ENCODE measurements around the gene EPB41.

EPB41 gene

GRCh38 chr1:28891256-28891655, 23.1 kb upstream of the EPB41 start:
- no peak for DNase-seq

- DNase-seq: no peak
These were observed 20.8 kb upstream of the EPB41 start for GRCh38 chr1:28893403-28894102.

- DNase-seq: no peak
These were observed 19.6 kb upstream of the EPB41 start for GRCh38 chr1:28894785-28895184.

DNA sequence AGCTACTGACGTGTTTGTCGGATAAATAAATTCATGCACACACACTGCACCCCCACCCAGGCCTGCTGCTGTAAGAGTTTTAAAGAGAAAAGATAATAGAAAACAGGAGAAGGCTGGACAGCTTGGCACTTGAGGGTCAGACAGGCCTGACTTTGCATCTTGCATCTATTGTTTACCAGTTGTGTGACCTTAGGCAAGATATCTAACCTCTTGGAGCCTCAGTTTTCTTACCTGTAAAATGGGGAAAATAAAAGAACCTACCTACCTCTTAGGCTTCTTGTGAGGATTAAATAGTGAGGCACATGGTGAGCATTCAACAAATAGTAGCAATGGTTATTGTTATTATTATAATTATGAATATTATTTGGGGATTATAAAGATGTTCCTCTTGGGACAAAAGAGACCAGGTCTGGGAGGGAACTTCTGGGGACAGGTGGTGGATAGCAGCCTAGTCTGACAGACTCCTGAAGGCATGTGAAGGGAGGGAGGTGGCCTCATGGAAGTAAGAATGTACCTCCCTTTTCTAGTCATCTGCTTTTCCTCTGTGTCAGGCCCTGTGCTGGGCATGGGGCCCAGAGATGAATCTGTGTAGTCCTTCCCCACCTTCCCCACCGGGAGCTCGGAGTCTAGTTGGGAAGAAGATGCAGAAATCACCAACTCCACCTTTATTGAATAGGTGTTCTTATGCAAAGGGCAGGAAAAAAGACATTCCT, 18.3 kb upstream of the EPB41 start:
- DNase-seq: no peak

- DNase-seq: no peak
These were observed 17.8 kb upstream of the EPB41 start for GRCh38 chr1:28896609-28896986.

GRCh38 chr1:28897789-28898188, 16.6 kb upstream of the EPB41 start:
- no peak for DNase-seq

DNA sequence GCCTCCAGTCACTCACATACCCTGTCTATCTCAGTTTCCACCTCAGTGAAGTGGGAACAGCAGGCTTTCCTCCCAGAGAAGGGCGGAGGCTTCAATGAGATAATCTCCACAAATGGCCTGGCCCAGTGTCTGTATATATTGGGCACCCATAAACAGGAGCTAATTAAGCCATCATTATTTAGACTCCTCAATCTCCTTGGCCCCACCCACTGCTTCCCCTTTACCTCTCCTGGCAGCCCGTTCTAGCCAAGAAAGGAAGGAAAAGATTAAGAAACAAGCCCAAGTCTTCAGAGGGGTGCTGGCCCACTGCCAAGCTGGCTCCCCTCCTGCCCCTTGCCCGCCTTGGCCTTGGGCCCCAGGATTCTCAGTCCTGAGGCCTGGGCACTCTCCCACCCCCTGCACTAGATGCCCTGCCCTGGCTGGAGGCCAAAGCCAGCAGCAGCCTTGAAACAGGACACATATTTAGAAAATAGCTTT, 15.9 kb upstream of the EPB41 start:
- no peak for DNase-seq

- DNase-seq: no peak
These were observed 15.1 kb upstream of the EPB41 start for GRCh38 chr1:28899267-28899666.

GRCh38 chr1:28900562-28900961, 13.8 kb upstream of the EPB41 start:
- no peak for DNase-seq

DNA sequence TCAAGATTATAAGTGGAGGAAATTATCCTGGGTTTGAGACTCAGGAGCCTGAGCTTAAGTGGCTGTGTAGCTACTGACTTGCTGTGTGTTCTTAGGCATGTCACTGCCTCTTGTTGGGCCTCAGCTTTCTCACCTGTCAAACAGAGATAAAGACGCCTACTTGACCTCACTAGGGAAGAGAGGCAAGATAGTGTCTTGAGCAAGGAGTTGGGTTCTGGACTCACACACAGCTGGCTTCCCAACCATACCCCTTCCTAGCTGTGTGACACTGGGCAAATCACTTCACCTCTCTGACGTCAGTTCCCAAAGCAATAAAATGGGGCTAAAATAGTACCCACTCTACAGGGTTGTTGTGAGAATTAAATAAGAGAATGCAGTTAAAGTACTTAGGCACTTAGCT, 11.6 kb upstream of the EPB41 start:
- no peak for DNase-seq

- DNase-seq: no peak
These were observed 8.3 kb upstream of the EPB41 start for GRCh38 chr1:28905921-28906666.

DNA sequence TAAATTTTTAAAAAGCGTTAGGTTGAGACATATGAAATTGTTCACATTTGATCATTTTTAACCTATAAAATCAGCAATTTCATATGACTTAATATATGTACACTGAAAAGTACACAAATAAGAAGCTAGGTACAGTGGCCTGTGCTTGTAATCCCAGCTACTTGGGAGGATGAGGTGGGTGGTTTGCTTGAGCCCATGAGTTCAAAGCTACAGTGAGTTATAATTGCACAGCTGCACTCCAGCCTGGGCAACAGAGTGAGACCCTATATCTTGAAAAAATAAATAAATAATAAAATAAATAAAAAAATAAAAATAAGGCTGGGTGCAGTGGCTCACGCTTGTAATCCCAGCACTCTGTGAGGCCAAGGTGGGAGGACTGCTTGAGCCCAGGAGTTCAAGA, 5.2 kb upstream of the EPB41 start:
- DNase-seq: no peak

DNA sequence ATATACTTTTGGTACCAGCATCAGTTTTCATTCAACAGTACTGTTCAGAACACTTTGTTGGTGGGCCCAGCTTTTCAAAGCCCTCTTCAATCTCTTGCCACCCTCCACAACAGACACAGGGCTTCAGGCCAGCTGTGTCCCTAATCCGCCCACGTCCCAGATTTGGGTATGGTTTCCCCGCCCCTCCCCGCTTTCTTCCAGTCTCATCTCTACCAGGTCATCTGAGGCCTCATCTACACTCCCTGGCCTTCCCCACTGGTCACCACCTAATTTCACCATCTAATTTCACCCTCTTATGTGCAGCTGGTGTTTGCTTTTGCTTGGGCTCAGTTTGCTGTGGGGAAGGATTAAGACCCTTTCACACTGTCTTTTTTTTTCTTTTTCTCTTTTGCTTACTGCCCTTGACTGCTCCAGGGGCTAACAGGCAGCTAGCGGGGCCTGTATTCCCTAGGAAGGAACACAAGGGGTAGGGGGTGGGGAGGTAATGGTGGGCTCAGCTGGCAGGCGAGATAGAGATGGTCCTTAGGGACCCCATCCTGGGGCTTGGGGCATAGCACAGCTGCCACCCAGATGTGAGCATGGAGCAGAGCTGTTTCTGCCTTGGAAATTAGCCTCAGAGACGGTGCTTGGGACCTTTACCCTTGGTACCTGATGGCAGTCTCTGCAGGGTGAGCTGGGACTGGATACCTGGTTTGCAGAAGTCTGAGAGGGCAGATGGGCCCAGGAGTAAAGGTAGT, 3.8 kb upstream of the EPB41 start:
- no peak for DNase-seq

DNA sequence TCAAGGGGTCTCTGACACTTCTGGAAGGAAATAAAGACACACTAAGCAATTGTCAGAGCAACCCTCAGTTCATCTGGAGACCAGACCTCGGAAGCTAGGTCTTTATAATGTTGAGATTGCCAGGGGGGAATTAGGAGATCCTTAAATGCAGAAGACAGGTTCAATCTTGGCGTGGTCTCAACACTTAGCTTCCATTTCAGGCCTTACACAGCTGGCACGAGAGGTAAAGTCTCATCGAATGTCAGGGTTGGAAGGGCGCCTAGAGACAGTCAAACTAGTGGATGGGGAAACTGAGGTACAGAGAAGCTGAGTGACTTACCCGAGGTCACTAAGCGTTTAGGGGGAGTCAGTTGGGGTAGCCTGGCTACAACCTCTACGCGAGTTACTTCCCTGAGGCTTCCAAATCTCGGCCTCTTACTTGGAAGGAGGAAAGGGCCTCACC, 562 bp upstream of the EPB41 start:
- DNase-seq: no peak

DNA sequence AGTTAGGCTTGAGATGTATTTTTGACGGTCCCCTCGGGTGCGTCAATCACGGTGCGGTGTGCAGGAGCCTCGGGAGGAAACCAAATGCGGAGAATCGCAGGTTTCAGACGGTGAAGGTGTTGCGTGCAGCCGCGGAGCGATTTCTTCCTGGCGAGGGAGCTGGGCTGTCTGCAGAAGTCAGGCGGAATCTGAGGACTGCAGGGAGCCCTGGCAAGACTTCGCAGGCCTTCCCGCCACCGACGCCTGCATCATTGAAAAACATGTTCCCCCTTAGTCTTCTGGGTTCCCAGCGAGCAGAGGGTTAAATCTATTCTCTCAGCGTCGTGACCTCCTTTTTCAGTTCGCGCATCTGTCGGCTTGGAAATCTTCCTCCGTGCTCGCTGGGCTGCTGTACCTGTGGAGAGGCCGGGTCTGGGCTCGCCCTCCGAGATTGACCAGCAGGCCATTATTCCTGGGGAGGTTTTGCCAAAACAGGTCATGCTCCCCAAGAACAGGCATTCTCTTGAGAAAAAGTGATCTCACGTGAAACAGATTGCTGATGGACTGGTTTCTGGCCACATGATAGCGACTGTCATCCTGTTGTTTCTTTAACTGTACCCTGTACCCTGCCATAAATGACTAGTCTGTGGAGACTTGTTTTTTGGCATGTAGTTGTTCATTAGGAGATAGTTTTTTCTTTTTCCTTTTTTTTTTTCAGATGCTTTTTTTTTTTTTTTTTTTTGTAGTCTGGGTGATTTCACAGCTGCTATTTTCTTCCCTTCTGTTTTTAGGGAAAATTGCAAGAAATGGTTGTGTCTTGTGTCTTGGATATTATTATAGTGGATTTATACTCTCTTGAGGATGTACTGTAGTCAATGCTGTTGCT, 894 bp downstream of the EPB41 start:
- DNase-seq: no peak

DNA sequence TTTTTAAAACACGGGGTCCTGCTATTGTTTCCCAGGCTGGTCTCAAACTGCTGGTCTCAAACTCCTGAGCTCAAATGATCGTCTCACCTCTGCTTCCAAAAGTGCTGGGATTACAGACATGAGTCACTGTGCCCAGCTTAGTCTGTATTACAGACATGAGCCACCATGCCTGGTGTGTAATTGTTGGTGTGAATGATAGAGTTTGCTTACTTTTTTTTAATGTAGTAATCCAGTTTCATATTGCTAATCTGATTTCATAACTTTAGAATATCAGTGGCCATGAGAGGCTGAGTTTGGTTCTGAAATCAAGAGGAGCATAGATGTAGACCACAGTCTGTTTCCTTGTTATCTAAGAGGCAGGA, 3.4 kb downstream of the EPB41 start:
- no peak for DNase-seq

DNA sequence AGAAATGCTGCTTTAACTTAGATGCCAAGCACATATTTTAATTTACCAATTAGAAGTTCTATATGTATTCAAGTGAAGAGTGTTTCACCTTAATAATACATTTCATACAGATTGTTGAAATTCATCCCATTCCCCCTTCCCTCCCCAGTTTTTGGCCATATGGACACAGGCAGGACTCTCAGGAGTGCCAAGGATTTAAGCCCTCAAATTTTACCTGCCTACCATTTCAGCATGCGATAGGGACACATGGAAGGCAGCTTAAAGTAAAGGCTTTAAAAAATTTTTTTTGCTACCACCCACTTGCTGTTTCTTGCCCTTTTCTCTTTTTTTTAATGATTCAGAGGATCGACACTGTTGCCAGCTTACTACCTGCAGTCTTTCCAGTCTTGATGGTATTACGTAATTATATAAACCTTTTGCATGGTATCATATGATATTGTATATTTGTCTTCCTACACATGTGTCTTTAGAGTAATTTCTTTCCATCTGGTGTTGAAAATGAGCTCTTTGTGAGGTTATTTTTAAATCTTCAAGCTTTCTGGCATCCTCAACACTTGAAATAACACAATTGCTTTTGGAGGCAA, 7.0 kb downstream of the EPB41 start:
- no peak for DNase-seq

DNA sequence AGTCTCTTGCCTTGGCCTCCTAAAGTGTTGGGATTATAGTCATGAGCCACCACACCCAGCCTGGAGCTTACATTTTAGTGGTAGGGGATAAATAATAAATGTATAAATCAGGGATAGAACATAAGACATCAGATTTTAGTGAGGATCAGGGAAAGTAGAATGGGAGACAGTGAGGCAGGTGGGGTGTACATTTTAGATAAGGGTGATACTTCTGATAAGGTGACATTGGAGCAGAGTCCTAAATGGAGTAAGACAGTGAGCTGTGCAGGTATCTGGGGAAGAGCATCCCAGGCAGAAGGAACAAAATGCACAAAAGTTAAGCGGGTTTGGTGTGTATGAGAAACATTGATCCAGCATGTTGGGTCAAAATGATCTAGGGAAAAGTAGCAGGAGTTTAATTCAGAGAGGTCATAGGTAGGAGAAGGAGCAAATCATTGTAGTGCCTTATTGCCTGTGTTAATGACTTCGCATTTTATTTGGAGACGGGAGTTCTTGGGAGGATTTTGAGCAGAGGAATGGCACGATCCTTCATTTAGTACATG, 11.1 kb downstream of the EPB41 start:
- DNase-seq: no peak

GRCh38 chr1:28926629-28927265, 12.4 kb downstream of the EPB41 start:
- DNase-seq: peak; percentile 71

DNA sequence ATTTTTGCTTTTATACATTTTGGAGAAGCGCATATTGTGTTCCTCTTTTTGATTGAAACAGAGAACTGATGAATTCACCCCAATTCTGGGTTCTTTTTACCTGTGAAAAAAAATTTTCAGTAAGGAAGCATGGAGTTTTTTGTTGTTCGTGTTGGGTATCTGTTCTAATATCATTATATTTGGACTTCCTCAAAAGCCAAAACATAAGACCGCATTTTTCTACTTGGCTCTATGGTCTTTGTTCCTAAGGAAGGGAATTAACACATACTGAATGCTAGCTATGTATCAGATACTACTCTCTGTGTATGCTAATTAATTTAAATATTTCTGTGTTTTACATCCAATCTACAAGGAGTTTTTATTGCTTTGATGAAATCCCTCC, 12.9 kb downstream of the EPB41 start:
- DNase-seq: no peak
